Esophagus muscularis mucosa (tissue), 4 donors: Measurements from ENCODE around the gene INTS15. TPM values are rescaled to one million over a fixed set of nuclear protein-coding genes. Genes with fewer than 3 reads are reported as not detected.

ENCODE experiments used
- DNase-seq: peaks from one replicate; pipeline ENCODE4 v3.0.0-alpha.2; 2017; ENCODE audit errors: extremely low spot score
- H3K27ac ChIP-seq, 4 donors: fragments of 200-600 bp; sonication (generic); replicated peaks in 1 of 4; 1 replicate in 3 of 4; 2 replicates in 1 of 4; pipeline ENCODE4 v1.5.1; 2016 to 2019; ENCODE audit warnings: mild to moderate bottlenecking in 1 of 4
- H3K27me3 ChIP-seq, 4 donors: fragments of 200-600 bp; sonication (generic); one replicate each; pipeline versions ENCODE4 v1.5.1 to v1.6.0; 2016 to 2019
- H3K36me3 ChIP-seq, 4 donors: fragments of 200-600 bp; sonication (generic); one replicate each; pipeline ENCODE4 v1.5.1; 2016 to 2019
- H3K4me1 ChIP-seq, 4 donors: fragments of 200-600 bp; sonication (generic); one replicate each; pipeline ENCODE4 v1.5.1; 2016 to 2019
- H3K4me3 ChIP-seq, 4 donors: fragments of 200-600 bp; sonication (generic); 1 replicate in 2 of 4; 2 replicates in 2 of 4; pipeline ENCODE4 v1.5.1; 2016 to 2019; ENCODE audit warnings: mild to moderate bottlenecking in 4 of 4, moderate library complexity in 1 of 4
- H3K9me3 ChIP-seq, 4 donors: fragments of 200-600 bp; sonication (generic); 1 replicate in 3 of 4; 2 replicates in 1 of 4; pipeline ENCODE4 v1.5.1; 2016 to 2019
- EP300 ChIP-seq: sonication (generic); formaldehyde crosslinking; IDR thresholded peaks from one replicate; pipeline ENCODE4 v1.6.1; 2017; ENCODE audit warnings: antibody characterized with exemption
- POLR2A ChIP-seq: fragments of 450-650 bp; IDR thresholded peaks from one replicate; pipeline ENCODE4 v1.6.1; 2017; ENCODE audit warnings: antibody characterized with exemption, moderate library complexity, mild to moderate bottlenecking, low read depth
- POLR2AphosphoS5 ChIP-seq, 2 donors: sonication (generic); formaldehyde crosslinking; IDR thresholded peaks; one replicate each; pipeline ENCODE4 v1.6.1; 2017; ENCODE audit warnings: antibody characterized with exemption in 2 of 2
- WGBS: methylation state at CpG from one replicate; pipeline ENCODE4 v1.1.5; 2018; 5-methylcytosine and 5-hydroxymethylcytosine counted together
- intact Hi-C: fragments of 100-400 bp; cut with DNase I; formaldehyde crosslinking; loops from one replicate; pipeline ENCODE4 v1.15.1; 2023
- total RNA-seq, 4 donors: library from RNA; depleted of rRNA; stranded (reverse); fragments of >200 nt; gene quantifications; one replicate each; pipeline versions ENCODE4 v1.1.0 to v1.2.1, GENCODE V29; 2016
- TF ChIP-seq, protein P1 (sequence below), 3 experiments: fragments of 200-600 bp in 2 of 3; fragments of 450-650 bp in 1 of 3; sonication (generic) in 2 of 3; IDR thresholded peaks; one replicate each; pipeline ENCODE4 v1.5.1; 2017 to 2019; ENCODE audit warnings: antibody characterized with exemption in 3 of 3, mild to moderate bottlenecking in 2 of 3, moderate library complexity in 1 of 3

INTS15 gene
- total RNA-seq, 4 donors from 2014 or later: 22.5 to 38.9 (median 33.5) TPM

DNA sequence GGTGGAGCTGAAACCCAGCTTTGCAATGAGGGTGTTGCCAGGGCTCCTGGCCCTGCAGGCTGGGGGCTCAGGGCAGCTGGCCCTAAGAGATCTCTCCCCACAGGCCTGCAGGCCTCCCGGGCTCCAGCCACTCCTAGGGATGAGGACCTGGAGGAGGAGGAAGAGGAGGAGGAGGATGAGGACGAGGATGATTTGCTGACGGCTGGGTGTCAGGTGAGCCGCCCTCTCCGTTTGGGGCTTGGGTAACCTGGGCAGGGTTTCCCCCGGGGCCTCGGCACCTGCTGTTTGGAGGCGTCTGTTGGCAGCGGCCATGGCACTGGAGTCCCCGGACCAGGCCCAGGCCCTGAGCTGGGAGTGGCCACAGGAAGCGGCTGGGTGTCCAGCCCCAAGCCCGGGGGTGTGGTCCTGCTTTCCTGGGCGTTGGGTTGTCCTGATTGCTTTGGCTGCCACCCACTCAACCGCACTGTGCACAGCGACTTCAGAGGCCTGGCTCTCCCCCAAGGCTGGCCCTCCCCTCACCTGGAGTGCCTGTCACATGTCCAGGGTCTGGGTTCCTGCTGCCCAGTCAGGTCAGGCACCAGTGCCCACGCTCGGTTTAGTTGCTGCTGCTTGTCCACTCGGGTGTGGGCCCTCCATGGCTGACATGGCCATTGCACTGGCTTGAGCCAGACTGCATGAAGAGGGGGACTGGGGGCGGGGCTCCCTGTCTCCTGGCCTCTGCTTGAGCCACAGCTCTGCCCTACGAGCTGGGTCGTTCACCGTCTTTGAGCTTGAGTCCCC is 53.2 kb downstream of the INTS15 start:
- WGBS: 83% methylated on average over 9 of the region's 22 CpGs
- H3K9me3 ChIP-seq: no peaks in the 10 kb centered on the region
- no peaks in the 10 kb centered on the region for H3K27me3 ChIP-seq
- no peak overlapping the region for H3K4me3 ChIP-seq
- H3K27ac ChIP-seq: no peak overlapping the region
- H3K36me3 ChIP-seq: peaks cover 28 to 88% (median 71%) of the 10 kb centered on the region in 4 donors
- DNase-seq: no peak
- TF ChIP-seq POLR2A (no peak), EP300 (no peak)
- peaks cover 6 to 29% (median 22%) of the 10 kb centered on the region in 4 donors for H3K4me1 ChIP-seq
- intact Hi-C loops: no loop called here

DNA sequence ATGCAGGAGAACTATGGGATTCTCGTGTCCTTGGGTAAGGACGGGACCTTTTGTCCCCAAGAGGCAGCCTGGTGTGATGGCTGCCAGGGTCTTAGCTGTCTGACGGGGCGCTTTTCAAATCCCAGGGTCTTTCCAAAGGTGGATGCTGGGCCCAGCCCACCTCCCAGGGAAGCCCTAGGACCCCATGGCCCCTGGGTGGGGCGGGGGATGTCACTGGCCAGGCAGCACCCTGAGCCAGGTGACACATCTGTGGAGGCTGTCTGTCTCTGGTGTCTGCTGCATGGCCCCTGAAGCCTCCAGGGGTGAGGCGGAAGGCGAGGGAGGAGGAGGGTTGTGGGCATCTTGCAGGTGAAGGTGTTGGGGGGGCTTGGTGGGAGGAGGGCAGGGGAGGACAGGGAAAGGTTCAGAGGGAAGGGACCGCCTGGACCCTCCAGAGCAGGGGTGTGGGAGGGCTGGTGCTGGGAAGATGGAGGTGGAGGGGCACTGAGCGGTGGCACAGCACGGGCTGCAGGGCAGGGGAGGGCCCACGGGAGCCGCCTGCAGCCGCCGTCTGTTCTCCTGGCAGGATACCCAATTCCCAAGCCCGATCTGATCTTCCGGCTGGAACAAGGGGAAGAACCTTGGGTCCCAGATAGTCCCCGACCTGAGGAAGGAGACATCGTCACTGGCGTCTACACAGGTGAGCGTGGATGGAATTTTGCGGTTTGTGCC is 54.2 kb downstream of the INTS15 start:
- Histone ChIP-seq H3K36me3 (peaks cover 28 to 98% (median 79%) of the 10 kb centered on the region in 4 donors), H3K27ac (no peak overlapping the region), H3K9me3 (no peaks in the 10 kb centered on the region), H3K4me3 (no peak overlapping the region), H3K4me1 (peaks cover 0 to 19% (median 12%) of the 10 kb centered on the region in 4 donors), H3K27me3 (no peaks in the 10 kb centered on the region)
- TF ChIP-seq POLR2A (no peak), POLR2AphosphoS5 (IDR thresholded peaks at IDR 0.05) (no peak), EP300 (no peak)
- TF ChIP-seq, protein P1, sequence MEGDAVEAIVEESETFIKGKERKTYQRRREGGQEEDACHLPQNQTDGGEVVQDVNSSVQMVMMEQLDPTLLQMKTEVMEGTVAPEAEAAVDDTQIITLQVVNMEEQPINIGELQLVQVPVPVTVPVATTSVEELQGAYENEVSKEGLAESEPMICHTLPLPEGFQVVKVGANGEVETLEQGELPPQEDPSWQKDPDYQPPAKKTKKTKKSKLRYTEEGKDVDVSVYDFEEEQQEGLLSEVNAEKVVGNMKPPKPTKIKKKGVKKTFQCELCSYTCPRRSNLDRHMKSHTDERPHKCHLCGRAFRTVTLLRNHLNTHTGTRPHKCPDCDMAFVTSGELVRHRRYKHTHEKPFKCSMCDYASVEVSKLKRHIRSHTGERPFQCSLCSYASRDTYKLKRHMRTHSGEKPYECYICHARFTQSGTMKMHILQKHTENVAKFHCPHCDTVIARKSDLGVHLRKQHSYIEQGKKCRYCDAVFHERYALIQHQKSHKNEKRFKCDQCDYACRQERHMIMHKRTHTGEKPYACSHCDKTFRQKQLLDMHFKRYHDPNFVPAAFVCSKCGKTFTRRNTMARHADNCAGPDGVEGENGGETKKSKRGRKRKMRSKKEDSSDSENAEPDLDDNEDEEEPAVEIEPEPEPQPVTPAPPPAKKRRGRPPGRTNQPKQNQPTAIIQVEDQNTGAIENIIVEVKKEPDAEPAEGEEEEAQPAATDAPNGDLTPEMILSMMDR (IDR thresholded peaks at IDR 0.05): no peak
- intact Hi-C loops: no loop called here
- WGBS: 90% methylated on average over 17 of the region's 21 CpGs
- no peak for DNase-seq

DNA sequence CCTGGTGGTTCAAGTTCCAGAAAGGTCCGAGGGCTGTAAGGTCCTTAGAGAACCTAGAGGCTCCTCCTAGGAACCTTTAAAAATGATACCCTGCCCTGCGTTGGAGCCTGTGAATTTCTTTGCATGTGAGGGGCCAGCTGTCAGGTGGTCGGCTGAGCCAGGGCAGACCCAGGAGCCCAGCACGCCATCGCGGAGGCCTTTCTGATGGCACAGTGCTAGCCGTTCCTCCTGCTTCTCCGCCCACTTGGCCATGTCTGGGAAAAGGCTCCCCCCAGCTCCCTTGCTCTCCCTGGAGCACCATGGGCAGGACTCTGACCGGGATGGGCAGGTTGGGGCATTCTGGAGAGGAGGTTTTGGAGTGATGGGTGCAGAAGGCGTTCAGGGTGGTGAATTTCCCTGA is 54.9 kb downstream of the INTS15 start:
- Histone ChIP-seq H3K27me3 (no peaks in the 10 kb centered on the region), H3K27ac (no peak overlapping the region), H3K9me3 (no peaks in the 10 kb centered on the region), H3K4me3 (no peak overlapping the region), H3K4me1 (peaks cover 0 to 12% (median 5%) of the 10 kb centered on the region in 4 donors), H3K36me3 (peaks cover 28 to 99% (median 85%) of the 10 kb centered on the region in 4 donors)
- intact Hi-C loops: no loop called here
- DNase-seq: no peak
- 98% methylated on average over 6 of the region's 10 CpGs for WGBS
- TF ChIP-seq EP300: no peak
- no peak for TF ChIP-seq POLR2AphosphoS5 (IDR thresholded peaks at IDR 0.05)
- no peak for TF ChIP-seq POLR2A
- TF ChIP-seq, protein P1 (IDR thresholded peaks at IDR 0.05): no peak

DNA sequence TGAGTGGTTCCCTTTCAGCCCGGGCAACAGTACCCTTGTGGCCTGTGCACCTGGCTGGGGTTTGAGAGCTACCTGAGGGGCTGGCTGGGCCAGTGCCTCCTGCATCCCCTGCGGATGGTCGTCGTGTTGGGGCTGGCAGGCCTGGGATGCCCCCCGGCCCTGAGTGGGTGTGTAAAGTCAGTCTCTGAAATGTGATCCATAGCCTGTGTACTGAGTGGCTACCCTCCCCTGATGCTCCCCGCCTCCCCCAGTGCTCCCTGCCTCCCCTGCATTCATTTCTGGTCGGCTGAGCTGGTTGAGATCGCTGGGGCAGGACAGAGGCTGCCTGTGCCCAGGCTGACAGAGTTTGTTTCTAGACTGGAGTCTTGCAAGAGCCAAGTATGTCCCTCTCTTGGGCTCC is 56.6 kb downstream of the INTS15 start:
- intact Hi-C loops: no loop called here
- Histone ChIP-seq H3K27me3 (no peaks in the 10 kb centered on the region), H3K9me3 (no peaks in the 10 kb centered on the region), H3K36me3 (peaks cover 28 to 100% (median 96%) of the 10 kb centered on the region in 4 donors), H3K4me1 (no peaks in the 10 kb centered on the region), H3K4me3 (no peak overlapping the region), H3K27ac (no peak overlapping the region)
- no peak for DNase-seq
- 77% methylated on average over 3 of the region's 8 CpGs for WGBS
- TF ChIP-seq POLR2A: no peak

DNA sequence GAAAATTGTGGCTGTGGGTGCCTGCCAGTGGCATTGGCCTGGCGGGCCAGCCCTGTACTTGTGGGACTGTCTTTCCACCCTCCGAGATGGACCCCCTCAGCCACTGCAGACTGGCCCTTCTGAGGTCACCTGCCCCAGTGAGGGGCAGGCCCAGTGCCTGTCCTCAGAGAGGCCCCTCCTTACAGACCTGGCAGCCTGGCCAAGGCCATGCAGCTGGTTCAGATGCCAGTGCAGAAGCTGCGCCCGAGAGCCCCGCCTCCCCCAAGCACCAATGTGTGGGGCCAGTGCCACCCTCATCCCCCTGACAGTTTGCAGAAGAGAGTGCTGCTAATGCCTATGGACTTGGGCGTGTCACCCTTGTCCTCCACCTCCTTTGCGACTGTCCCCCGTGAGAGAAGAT is 57.3 kb downstream of the INTS15 start:
- H3K27ac ChIP-seq: no peak overlapping the region
- peaks cover 33 to 100% (median 96%) of the 10 kb centered on the region in 4 donors for H3K36me3 ChIP-seq
- 100% methylated on average over 3 of the region's 8 CpGs for WGBS
- H3K4me3 ChIP-seq: no peak overlapping the region
- TF ChIP-seq POLR2AphosphoS5 (IDR thresholded peaks at IDR 0.05) (no peak), POLR2A (no peak), EP300 (no peak)
- TF ChIP-seq, protein P1 (IDR thresholded peaks at IDR 0.05): no peak
- no peaks in the 10 kb centered on the region for H3K27me3 ChIP-seq
- peaks cover 0 to 3% (median 0%) of the 10 kb centered on the region in 4 donors for H3K9me3 ChIP-seq
- DNase-seq: no peak
- intact Hi-C loops: no loop called here
- H3K4me1 ChIP-seq: no peaks in the 10 kb centered on the region
